Gastrocnemius medialis (tissue), 4 donors: ENCODE measurements around the gene PPFIA2.

ENCODE experiments used
- CTCF ChIP-seq, 5 experiments: fragments of 450-650 bp in 3 of 5; fragments of 200-600 bp in 2 of 5; sonication (generic) in 2 of 5; IDR thresholded peaks in 4 of 5; conservative IDR thresholded peaks in 1 of 5; 1 replicate in 4 of 5; 2 replicates in 1 of 5; pipeline ENCODE4 v1.5.1; 2016 to 2019; ENCODE audit warnings: antibody characterized with exemption in 5 of 5, mild to moderate bottlenecking in 3 of 5, moderate library complexity in 3 of 5
- POLR2A ChIP-seq, 2 donors: fragments of 450-650 bp; IDR thresholded peaks; one replicate each; pipeline ENCODE4 v1.6.1; 2017; ENCODE audit warnings: antibody characterized with exemption in 2 of 2, mild to moderate bottlenecking in 2 of 2, moderate library complexity in 2 of 2

GRCh38 chr12:81468206-81468605 is 290.9 kb downstream of the PPFIA2 start:
- TF ChIP-seq POLR2A (IDR thresholded peaks at IDR 0.05), result no peak
- TF ChIP-seq CTCF (IDR thresholded peaks at IDR 0.05 in 4 of 5, conservative IDR thresholded peaks at IDR 0.05 in 1 of 5), result no peak
